ENCODE measurements around the gene NUFIP2. TPM values are rescaled to one million over a fixed set of nuclear protein-coding genes. Genes with fewer than 3 reads are reported as not detected.
A peak's percentile ranks its signal among the peaks of the same experiment; 100 is the strongest.
"Not testable (repeated sequence)": the region's sequence is repeated elsewhere in the genome, so short reads cannot be mapped to it uniquely, and the experiment has no call there.

NUFIP2 gene
- polyA plus RNA-seq, 4 donors: 5.1 to 34.1 (median 7.5) TPM

GRCh38 chr17:29240477-29240876 lies 53.5 kb downstream of the NUFIP2 start:
- peaks cover 0 to 9% (median 0%) of the 10 kb centered on the region in 3 donors for H3K4me1 ChIP-seq (ENCODE audit: control insufficient read depth in 3 of 3, insufficient read depth in 2 of 3, low read depth in 1 of 3, low read length in 2 of 3)
- WGBS, 3 donors: 63 to 73% (median 67%) methylated on average over 2 of the region's 2 CpGs
- no peaks in the 10 kb centered on the region for H3K27me3 ChIP-seq (ENCODE audit: control insufficient read depth in 3 of 3, insufficient read depth in 3 of 3, low read length in 3 of 3)
- DNase-seq (no peak), FAIRE-seq (no peak)
- no peak overlapping the region for H3K4me3 ChIP-seq (ENCODE audit: low read depth in 1 of 3, low read length in 3 of 3)
- no peak overlapping the region for H3K27ac ChIP-seq (ENCODE audit: low read depth in 1 of 3, low read length in 2 of 3)
- H3K36me3 ChIP-seq (ENCODE audit: control insufficient read depth in 3 of 3, insufficient read depth in 2 of 3, low read depth in 1 of 3, low read length in 3 of 3): no peaks in the 10 kb centered on the region
- no peaks in the 10 kb centered on the region for H3K9me3 ChIP-seq (ENCODE audit: control insufficient read depth in 2 of 2, insufficient read depth in 1 of 2, low read depth in 1 of 2, low read length in 1 of 2)

GRCh38 chr17:29238133-29238850 lies 55.7 kb downstream of the NUFIP2 start:
- H3K4me3 ChIP-seq (ENCODE audit: low read depth in 1 of 3, low read length in 3 of 3): no peak overlapping the region
- WGBS, 3 donors: 90 to 92% (median 90%) methylated on average over 8 of the region's 8 CpGs
- peaks cover 0 to 9% (median 0%) of the 10 kb centered on the region in 3 donors for H3K4me1 ChIP-seq (ENCODE audit: control insufficient read depth in 3 of 3, insufficient read depth in 2 of 3, low read depth in 1 of 3, low read length in 2 of 3)
- H3K36me3 ChIP-seq (ENCODE audit: control insufficient read depth in 3 of 3, insufficient read depth in 2 of 3, low read depth in 1 of 3, low read length in 3 of 3): no peaks in the 10 kb centered on the region
- no peak overlapping the region for H3K27ac ChIP-seq (ENCODE audit: low read depth in 1 of 3, low read length in 2 of 3)
- FAIRE-seq (no peak), DNase-seq (peak in 1 of 2 donors; percentile 19)
- no peaks in the 10 kb centered on the region for H3K9me3 ChIP-seq (ENCODE audit: control insufficient read depth in 2 of 2, insufficient read depth in 1 of 2, low read depth in 1 of 2, low read length in 1 of 2)
- H3K27me3 ChIP-seq (ENCODE audit: control insufficient read depth in 3 of 3, insufficient read depth in 3 of 3, low read length in 3 of 3): no peaks in the 10 kb centered on the region

- Histone ChIP-seq H3K9me3 (ENCODE audit: control insufficient read depth in 2 of 2, insufficient read depth in 1 of 2, low read depth in 1 of 2, low read length in 1 of 2) (no peaks in the 10 kb centered on the region), H3K4me3 (ENCODE audit: low read depth in 1 of 3, low read length in 3 of 3) (no peak overlapping the region), H3K36me3 (ENCODE audit: control insufficient read depth in 3 of 3, insufficient read depth in 2 of 3, low read depth in 1 of 3, low read length in 3 of 3) (no peaks in the 10 kb centered on the region), H3K27me3 (ENCODE audit: control insufficient read depth in 3 of 3, insufficient read depth in 3 of 3, low read length in 3 of 3) (no peaks in the 10 kb centered on the region), H3K4me1 (ENCODE audit: control insufficient read depth in 3 of 3, insufficient read depth in 2 of 3, low read depth in 1 of 3, low read length in 2 of 3) (peaks cover 0 to 12% (median 0%) of the 10 kb centered on the region in 3 donors), H3K27ac (ENCODE audit: low read depth in 1 of 3, low read length in 2 of 3) (no peak overlapping the region)
- WGBS, 3 donors: 80 to 92% (median 92%) methylated on average over 3 of the region's 3 CpGs
- DNase-seq: peak in 1 of 2 donors; percentile 38
- no peak for FAIRE-seq
Observed at GRCh38 chr17:29237476-29238132, 56.3 kb downstream of the NUFIP2 start.

GRCh38 chr17:29235904-29236303 lies 58.0 kb downstream of the NUFIP2 start:
- Histone ChIP-seq H3K9me3 (ENCODE audit: control insufficient read depth in 2 of 2, insufficient read depth in 1 of 2, low read depth in 1 of 2, low read length in 1 of 2) (no peaks in the 10 kb centered on the region), H3K36me3 (ENCODE audit: control insufficient read depth in 3 of 3, insufficient read depth in 2 of 3, low read depth in 1 of 3, low read length in 3 of 3) (no peaks in the 10 kb centered on the region), H3K27me3 (ENCODE audit: control insufficient read depth in 3 of 3, insufficient read depth in 3 of 3, low read length in 3 of 3) (no peaks in the 10 kb centered on the region), H3K4me3 (ENCODE audit: low read depth in 1 of 3, low read length in 3 of 3) (no peak overlapping the region), H3K4me1 (ENCODE audit: control insufficient read depth in 3 of 3, insufficient read depth in 2 of 3, low read depth in 1 of 3, low read length in 2 of 3) (peaks cover 0 to 12% (median 0%) of the 10 kb centered on the region in 3 donors), H3K27ac (ENCODE audit: low read depth in 1 of 3, low read length in 2 of 3) (no peak overlapping the region)
- WGBS, 3 donors: 95 to 100% (median 100%) methylated on average over 3 of the region's 3 CpGs
- no peak for DNase-seq
- no peak for FAIRE-seq

- not testable (repeated sequence) for H3K27me3 ChIP-seq (ENCODE audit: control insufficient read depth in 3 of 3, insufficient read depth in 3 of 3, low read length in 3 of 3); H3K36me3 ChIP-seq (ENCODE audit: control insufficient read depth in 3 of 3, insufficient read depth in 2 of 3, low read depth in 1 of 3, low read length in 3 of 3); DNase-seq; H3K9me3 ChIP-seq (ENCODE audit: control insufficient read depth in 2 of 2, insufficient read depth in 1 of 2, low read depth in 1 of 2, low read length in 1 of 2); H3K27ac ChIP-seq (ENCODE audit: low read depth in 1 of 3, low read length in 2 of 3); FAIRE-seq; H3K4me3 ChIP-seq (ENCODE audit: low read depth in 1 of 3, low read length in 3 of 3)
- WGBS, 3 donors: 93 to 97% (median 94%) methylated on average over 7 of the region's 7 CpGs
- H3K4me1 ChIP-seq (ENCODE audit: control insufficient read depth in 3 of 3, insufficient read depth in 2 of 3, low read depth in 1 of 3, low read length in 2 of 3): peaks cover 0 to 12% (median 0%) of the 10 kb centered on the region in 3 donors
Observed at GRCh38 chr17:29234972-29235371, 59.0 kb downstream of the NUFIP2 start.

- Histone ChIP-seq H3K27me3 (ENCODE audit: control insufficient read depth in 3 of 3, insufficient read depth in 3 of 3, low read length in 3 of 3) (no peaks in the 10 kb centered on the region), H3K27ac (ENCODE audit: low read depth in 1 of 3, low read length in 2 of 3) (peak overlapping the region in 1 of 3 donors; percentile 50), H3K9me3 (ENCODE audit: control insufficient read depth in 2 of 2, insufficient read depth in 1 of 2, low read depth in 1 of 2, low read length in 1 of 2) (no peaks in the 10 kb centered on the region), H3K4me1 (ENCODE audit: control insufficient read depth in 3 of 3, insufficient read depth in 2 of 3, low read depth in 1 of 3, low read length in 2 of 3) (peaks cover 0 to 7% (median 0%) of the 10 kb centered on the region in 3 donors), H3K4me3 (ENCODE audit: low read depth in 1 of 3, low read length in 3 of 3) (no peak overlapping the region), H3K36me3 (ENCODE audit: control insufficient read depth in 3 of 3, insufficient read depth in 2 of 3, low read depth in 1 of 3, low read length in 3 of 3) (no peaks in the 10 kb centered on the region)
- WGBS, 3 donors: 21 to 71% (median 21%) methylated on average over 1 of the region's 1 CpG
- peak; percentile 69 to 72 for DNase-seq
- FAIRE-seq: no peak
Observed at GRCh38 chr17:29233301-29233700, 60.6 kb downstream of the NUFIP2 start.

- no peak for DNase-seq
- no peaks in the 10 kb centered on the region for H3K4me1 ChIP-seq (ENCODE audit: control insufficient read depth in 3 of 3, insufficient read depth in 2 of 3, low read depth in 1 of 3, low read length in 2 of 3)
- no peak for FAIRE-seq
Observed at GRCh38 chr17:29225396-29225795, 68.6 kb downstream of the NUFIP2 start.

GRCh38 chr17:29221338-29221737 lies 72.6 kb downstream of the NUFIP2 start:
- not testable (repeated sequence) for H3K36me3 ChIP-seq (ENCODE audit: control insufficient read depth in 3 of 3, insufficient read depth in 2 of 3, low read depth in 1 of 3, low read length in 3 of 3); FAIRE-seq
- WGBS, 3 donors: 92 to 95% (median 94%) methylated on average over 11 of the region's 11 CpGs

More at GRCh38 chr17:29225396-29225795, 68.6 kb downstream of the NUFIP2 start:
- no peaks in the 10 kb centered on the region for H3K9me3 ChIP-seq (ENCODE audit: control insufficient read depth in 2 of 2, insufficient read depth in 1 of 2, low read depth in 1 of 2, low read length in 1 of 2)
- H3K27me3 ChIP-seq (ENCODE audit: control insufficient read depth in 3 of 3, insufficient read depth in 3 of 3, low read length in 3 of 3): no peaks in the 10 kb centered on the region
- no peaks in the 10 kb centered on the region for H3K36me3 ChIP-seq (ENCODE audit: control insufficient read depth in 3 of 3, insufficient read depth in 2 of 3, low read depth in 1 of 3, low read length in 3 of 3)
- no peak overlapping the region for H3K27ac ChIP-seq (ENCODE audit: low read depth in 1 of 3, low read length in 2 of 3)
- no peak overlapping the region for H3K4me3 ChIP-seq (ENCODE audit: low read depth in 1 of 3, low read length in 3 of 3)

More at GRCh38 chr17:29221338-29221737, 72.6 kb downstream of the NUFIP2 start:
- not testable (repeated sequence) for H3K27ac ChIP-seq (ENCODE audit: low read depth in 1 of 3, low read length in 2 of 3); H3K4me1 ChIP-seq (ENCODE audit: control insufficient read depth in 3 of 3, insufficient read depth in 2 of 3, low read depth in 1 of 3, low read length in 2 of 3); DNase-seq; H3K27me3 ChIP-seq (ENCODE audit: control insufficient read depth in 3 of 3, insufficient read depth in 3 of 3, low read length in 3 of 3); H3K9me3 ChIP-seq (ENCODE audit: control insufficient read depth in 2 of 2, insufficient read depth in 1 of 2, low read depth in 1 of 2, low read length in 1 of 2); H3K4me3 ChIP-seq (ENCODE audit: low read depth in 1 of 3, low read length in 3 of 3)
